ENCODE results near the gene PDE8A. TPM values are rescaled to one million over a fixed set of nuclear protein-coding genes. Genes with fewer than 3 reads are reported as not detected.

PDE8A gene
- total and polyA plus RNA-seq, 10 of the 15 experiments (the other 5 are each of a cell fraction or from before 2014, with no cell fraction given) = 6.7 to 69.2 (median 27.2) TPM

- TF ChIP-seq MEF2A (IDR thresholded peaks at IDR 0.05; ENCODE audit: insufficient read depth, low read depth, low read length) = no peak
- no peak for TF ChIP-seq ZNF207 (IDR thresholded peaks at IDR 0.05; ENCODE audit: borderline replicate concordance)
- no peak for TF ChIP-seq RAD21 (IDR thresholded peaks at IDR 0.05; ENCODE audit: insufficient read depth, low read depth, low read length)
- no peak for TF ChIP-seq SMC3 (IDR thresholded peaks at IDR 0.05; ENCODE audit: borderline replicate concordance, low read length)
- no peak for TF ChIP-seq HSF1 (IDR thresholded peaks at IDR 0.05; ENCODE audit: low read depth, low read length)
- TF ChIP-seq NFYB (IDR thresholded peaks at IDR 0.05; ENCODE audit: insufficient read depth, low read depth, low read length) = no peak
- no peak for TF ChIP-seq HDAC6 (IDR thresholded peaks at IDR 0.05; ENCODE audit: unreplicated experiment)
- no peak for TF ChIP-seq IKZF2 (IDR thresholded peaks at IDR 0.05)
- TF ChIP-seq TCF3 (IDR thresholded peaks at IDR 0.05; ENCODE audit: borderline replicate concordance, insufficient read depth, low read depth, low read length) = no peak
- no peak for TF ChIP-seq CBX5 (IDR thresholded peaks at IDR 0.05; ENCODE audit: low read depth)
Measured at GRCh38 chr15:85131915-85132314, 150.3 kb downstream of the PDE8A start (continued).

- in situ Hi-C loops (cut with MboI) = no loop called here
- FAIRE-seq (no peak), DNase-seq (ENCODE audit: low read depth, low spot score) (no peak), ATAC-seq (no peak)
- Histone ChIP-seq H3K27ac (ENCODE audit: control insufficient read depth, insufficient read depth) (no peak overlapping the region), H3K79me2 (ENCODE audit: control insufficient read depth, insufficient read depth, low read length) (no peaks in the 10 kb centered on the region), H3K27me3 (replicated peaks in 1 of 2; ENCODE audit: control insufficient read depth in 2 of 2, insufficient read depth in 2 of 2, low read length in 1 of 2) (no peaks in the 10 kb centered on the region), H4K20me1 (ENCODE audit: control insufficient read depth, insufficient read depth) (no peaks in the 10 kb centered on the region), H3K4me2 (ENCODE audit: control insufficient read depth, insufficient read depth) (no peak overlapping the region), H3K4me3 (no peak overlapping the region), H2AFZ (ENCODE audit: control insufficient read depth, low read depth, low read length) (no peak overlapping the region), H3K9me3 (replicated peaks; ENCODE audit: control insufficient read depth, insufficient read depth, low read length) (no peaks in the 10 kb centered on the region), H3K36me3 (ENCODE audit: control insufficient read depth in 2 of 2, insufficient read depth in 2 of 2, low read length in 1 of 2) (peaks cover 9 to 20% of the 10 kb centered on the region in 2 experiments), H3K4me1 (ENCODE audit: control insufficient read depth, insufficient read depth, low read length) (no peaks in the 10 kb centered on the region), H3K9ac (ENCODE audit: control insufficient read depth, insufficient read depth, low read length) (no peak overlapping the region)
- ChIA-PET CTCF (no interaction called here), SMC1A (ENCODE audit: uncharacterized antibody, unreplicated experiment) (no interaction called here), POLR2A (interaction anchor here (0.5 kb wide), 1 partner anchor 286 kb away, joined by 6 read pairs; no protein-coding TSS in a partner anchor), RAD21 (ENCODE audit: unreplicated experiment) (no interaction called here)
- WGBS (ENCODE audit: insufficient coverage, insufficient replicate concordance, low lambda C conversion rate, missing lambda C conversion rate) = 94% methylated on average over 3 of the region's 3 CpGs
- no TSS peak for BruUV-seq (replicated peaks)
- intact Hi-C loops (cut with micrococcal nuclease; ENCODE audit: unreplicated experiment) = no loop called here
- TF ChIP-seq RAD21 (IDR thresholded peaks at IDR 0.05; ENCODE audit: insufficient read depth, low read depth, low read length) = no peak
Measured at GRCh38 chr15:85133709-85134108, 152.1 kb downstream of the PDE8A start.
